Karpas-422 (cell line): Measurements from ENCODE around the gene PLXND1. TPM values are rescaled to one million over a fixed set of nuclear protein-coding genes. Genes with fewer than 3 reads are reported as not detected.
"Not testable (repeated sequence)": the region's sequence is repeated elsewhere in the genome, so short reads cannot be mapped to it uniquely, and the experiment has no call there.

ENCODE experiments used
- DNase-seq: peaks from one replicate; pipeline ENCODE4 v3.0.0-alpha.2; 2015
- H2AFZ ChIP-seq: fragments of 200-600 bp; sonication (generic); 2 replicates; pipeline ENCODE4 v1.6.1; 2014; ENCODE audit warnings: antibody characterized with exemption, low read length, mixed read lengths
- H3K27ac ChIP-seq: fragments of 200-600 bp; sonication (generic); 2 replicates; pipeline ENCODE4 v1.5.1; 2014; ENCODE audit warnings: mild to moderate bottlenecking, low read length, moderate library complexity
- H3K27me3 ChIP-seq: fragments of 200-600 bp; sonication (generic); 2 replicates; pipeline ENCODE4 v1.6.1; 2014; ENCODE audit warnings: low read length, mixed read lengths
- H3K36me3 ChIP-seq: fragments of 200-600 bp; sonication (generic); 2 replicates; pipeline ENCODE4 v1.6.1; 2014; ENCODE audit warnings: low read length, mixed read lengths; ENCODE audit not compliant: insufficient read depth
- H3K4me1 ChIP-seq: fragments of 200-600 bp; sonication (generic); 2 replicates; pipeline ENCODE4 v1.6.1; 2014; ENCODE audit warnings: mild to moderate bottlenecking, low read length, mixed read lengths
- H3K4me2 ChIP-seq: fragments of 200-600 bp; sonication (generic); 2 replicates; pipeline ENCODE4 v1.6.1; 2014; ENCODE audit warnings: low read length, low read depth, mild to moderate bottlenecking; ENCODE audit not compliant: poor library complexity, severe bottlenecking
- H3K4me3 ChIP-seq: fragments of 200-600 bp; sonication (generic); 2 replicates; pipeline ENCODE4 v1.5.1; 2014; ENCODE audit warnings: mild to moderate bottlenecking, antibody characterized with exemption, low read length, mixed read lengths
- H3K79me2 ChIP-seq: fragments of 200-600 bp; sonication (generic); 2 replicates; pipeline ENCODE4 v1.6.1; 2014; ENCODE audit warnings: mild to moderate bottlenecking, low read length, mixed read lengths
- H3K9ac ChIP-seq: fragments of 200-600 bp; sonication (generic); 2 replicates; pipeline ENCODE4 v1.6.0; 2014; ENCODE audit warnings: low read length
- H3K9me2 ChIP-seq: fragments of 200-600 bp; sonication (generic), shearing (Covaris generic); replicated peaks from 2 replicates; pipeline ENCODE4 v1.6.0; 2014; ENCODE audit warnings: mild to moderate bottlenecking, low read length, moderate library complexity; ENCODE audit not compliant: insufficient read depth
- H3K9me3 ChIP-seq: fragments of 300-700, 200-600 bp; sonication (generic); 2 replicates; pipeline ENCODE4 v1.6.1; 2014; ENCODE audit warnings: low read length, mixed read lengths
- H4K20me1 ChIP-seq: fragments of 200-600 bp; sonication (generic); 2 replicates; pipeline ENCODE4 v1.6.1; 2014; ENCODE audit warnings: mild to moderate bottlenecking, antibody characterized with exemption, low read length, low read depth; ENCODE audit not compliant: insufficient read depth
- total RNA-seq: library from RNA; depleted of rRNA; stranded (reverse); fragments of >200 nt; shearing (Covaris generic); gene quantifications from 2 replicates; pipeline ENCODE4 v1.2.3, GENCODE V29; 2014; ENCODE audit warnings: low replicate concordance

Gene PLXND1
- total RNA-seq, 1 experiment from 2014 or later, result 0.52 TPM

GRCh38 chr3:129520960-129521359 lies 85.5 kb downstream of the PLXND1 start:
- Histone ChIP-seq H3K4me1 (peaks cover 1% of the 10 kb centered on the region; the same call in 1 of the 2 replicates), H3K27me3 (no peaks in the 10 kb centered on the region), H3K27ac (no peak overlapping the region), H3K4me3 (no peak overlapping the region), H3K4me2 (no peak overlapping the region), H3K9me2 (no peaks in the 10 kb centered on the region), H3K79me2 (no peaks in the 10 kb centered on the region), H3K9ac (no peak overlapping the region), H3K9me3 (no peaks in the 10 kb centered on the region), H2AFZ (no peak overlapping the region), H4K20me1 (no peaks in the 10 kb centered on the region), H3K36me3 (no peaks in the 10 kb centered on the region)
- DNase-seq, result no peak

- no peak for DNase-seq
- Histone ChIP-seq H3K4me3 (no peak overlapping the region), H3K79me2 (no peaks in the 10 kb centered on the region), H3K9me3 (no peaks in the 10 kb centered on the region), H3K4me1 (no peaks in the 10 kb centered on the region), H3K27ac (no peak overlapping the region), H3K27me3 (no peaks in the 10 kb centered on the region), H4K20me1 (no peaks in the 10 kb centered on the region), H2AFZ (no peak overlapping the region), H3K9me2 (no peaks in the 10 kb centered on the region), H3K36me3 (no peaks in the 10 kb centered on the region), H3K9ac (no peak overlapping the region), H3K4me2 (no peak overlapping the region)
Measured at GRCh38 chr3:129519896-129520715, 86.4 kb downstream of the PLXND1 start.

- Histone ChIP-seq H3K36me3 (no peaks in the 10 kb centered on the region), H3K79me2 (no peaks in the 10 kb centered on the region), H3K9me2 (no peaks in the 10 kb centered on the region), H3K9ac (no peak overlapping the region), H3K27me3 (no peaks in the 10 kb centered on the region), H3K27ac (no peak overlapping the region), H3K4me2 (no peak overlapping the region), H3K9me3 (no peaks in the 10 kb centered on the region), H3K4me3 (no peak overlapping the region), H2AFZ (no peak overlapping the region), H4K20me1 (no peaks in the 10 kb centered on the region), H3K4me1 (no peaks in the 10 kb centered on the region)
- no peak for DNase-seq
Measured at GRCh38 chr3:129519449-129519848, 87.0 kb downstream of the PLXND1 start.

- Histone ChIP-seq H3K9me2 (no peaks in the 10 kb centered on the region), H3K9me3 (no peaks in the 10 kb centered on the region), H4K20me1 (no peaks in the 10 kb centered on the region), H3K4me3 (no peak overlapping the region), H3K4me1 (no peaks in the 10 kb centered on the region), H3K36me3 (no peaks in the 10 kb centered on the region), H3K79me2 (no peaks in the 10 kb centered on the region), H3K4me2 (no peak overlapping the region), H3K27ac (no peak overlapping the region), H3K9ac (no peak overlapping the region), H3K27me3 (no peaks in the 10 kb centered on the region), H2AFZ (no peak overlapping the region)
- no peak for DNase-seq
Measured at GRCh38 chr3:129518581-129518980, 87.9 kb downstream of the PLXND1 start.

- H3K27ac ChIP-seq, result no peak overlapping the region
- no peak overlapping the region for H3K4me3 ChIP-seq
- H3K4me1 ChIP-seq, result no peaks in the 10 kb centered on the region
- H3K27me3 ChIP-seq, result no peaks in the 10 kb centered on the region
- no peaks in the 10 kb centered on the region for H3K79me2 ChIP-seq
- H4K20me1 ChIP-seq, result no peaks in the 10 kb centered on the region
- H3K4me2 ChIP-seq, result no peak overlapping the region
- H3K9me2 ChIP-seq, result no peaks in the 10 kb centered on the region
- no peak overlapping the region for H3K9ac ChIP-seq
- DNase-seq, result no peak
- H2AFZ ChIP-seq, result no peak overlapping the region
- H3K36me3 ChIP-seq, result no peaks in the 10 kb centered on the region
- H3K9me3 ChIP-seq, result no peaks in the 10 kb centered on the region
Measured at GRCh38 chr3:129518038-129518561, 88.4 kb downstream of the PLXND1 start.

- Histone ChIP-seq H3K79me2 (no peaks in the 10 kb centered on the region), H3K4me2 (no peak overlapping the region), H3K27ac (no peak overlapping the region), H3K9ac (no peak overlapping the region), H3K36me3 (no peaks in the 10 kb centered on the region), H4K20me1 (no peaks in the 10 kb centered on the region), H3K4me1 (no peaks in the 10 kb centered on the region), H3K4me3 (no peak overlapping the region), H2AFZ (no peak overlapping the region), H3K27me3 (no peaks in the 10 kb centered on the region), H3K9me3 (no peaks in the 10 kb centered on the region), H3K9me2 (no peaks in the 10 kb centered on the region)
- no peak for DNase-seq
Measured at GRCh38 chr3:129517516-129517915, 89.0 kb downstream of the PLXND1 start.

GRCh38 chr3:129515821-129516432 lies 90.5 kb downstream of the PLXND1 start:
- H3K4me3 ChIP-seq, H3K9me3 ChIP-seq, H3K36me3 ChIP-seq, H3K27me3 ChIP-seq, H3K9me2 ChIP-seq, DNase-seq, H4K20me1 ChIP-seq, H3K4me1 ChIP-seq, H3K27ac ChIP-seq, H2AFZ ChIP-seq, H3K79me2 ChIP-seq, H3K4me2 ChIP-seq, H3K9ac ChIP-seq: not testable (repeated sequence)

GRCh38 chr3:129515108-129515820 lies 91.2 kb downstream of the PLXND1 start:
- H3K9ac ChIP-seq, H3K27ac ChIP-seq, DNase-seq, H3K36me3 ChIP-seq, H3K9me3 ChIP-seq, H2AFZ ChIP-seq, H3K27me3 ChIP-seq, H3K4me1 ChIP-seq, H3K79me2 ChIP-seq, H4K20me1 ChIP-seq, H3K4me2 ChIP-seq, H3K4me3 ChIP-seq, H3K9me2 ChIP-seq: not testable (repeated sequence)
